ENCODE results near the gene PIK3R3. TPM values are rescaled to one million over a fixed set of nuclear protein-coding genes. Genes with fewer than 3 reads are reported as not detected.

PIK3R3 gene
- total RNA-seq, 1 experiment from 2014 or later = 12.4 TPM

DNA sequence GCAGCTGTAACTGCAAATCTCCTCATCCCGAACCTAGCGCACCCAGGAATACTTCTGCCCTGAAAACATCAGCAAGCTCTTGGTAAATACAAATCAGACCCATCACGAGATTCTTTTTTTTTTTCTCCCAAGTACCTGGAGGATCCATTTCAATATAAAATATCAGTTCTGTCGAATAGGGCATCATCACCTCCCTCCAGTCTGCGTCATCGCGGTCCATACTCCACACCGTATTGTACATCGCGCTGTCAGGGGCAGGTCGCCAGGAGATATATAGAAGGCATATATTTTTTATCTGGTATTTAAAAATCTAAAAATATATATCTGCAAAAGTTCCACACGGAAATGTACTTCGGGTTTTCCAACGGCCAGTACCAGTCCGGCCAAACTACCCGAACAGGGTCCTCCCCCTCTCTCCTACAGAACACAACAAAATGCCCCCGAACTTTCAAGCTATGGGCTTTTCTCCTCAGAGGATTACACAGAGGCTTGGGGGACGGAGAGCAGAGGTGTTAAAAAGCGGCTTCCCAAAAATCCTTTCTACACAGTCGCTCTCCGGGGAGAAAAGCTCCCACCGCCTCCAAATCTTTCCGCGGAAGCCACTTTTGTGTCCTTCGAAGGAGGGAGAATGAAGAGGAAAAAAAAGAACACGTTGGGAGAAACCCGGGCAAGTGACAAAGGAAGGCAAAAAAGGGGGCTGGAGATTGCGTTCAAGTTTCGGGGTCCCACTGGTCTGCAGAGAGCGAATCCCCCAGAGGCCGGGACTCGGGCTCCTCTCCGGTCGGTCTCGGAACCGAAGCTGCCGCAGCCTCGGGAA is 509 bp downstream of the PIK3R3 start:
- Histone ChIP-seq H2BK5ac (ENCODE audit: insufficient read length, low read length) (no peak overlapping the region), H2BK20ac (ENCODE audit: low read depth, low read length, poor library complexity, severe bottlenecking) (no peak overlapping the region), H3K27ac (ENCODE audit: insufficient read length, low read depth, low read length) (peak overlapping the region; percentile 92), H3K79me2 (ENCODE audit: insufficient read depth, low read length) (no peaks in the 10 kb centered on the region; the same call in 1 of the 2 replicates), H3K9me3 (ENCODE audit: control insufficient read depth, low read depth, low read length) (no peaks in the 10 kb centered on the region), H2BK120ac (ENCODE audit: low read depth, low read length, poor library complexity, severe bottlenecking) (no peak overlapping the region), H3K56ac (ENCODE audit: insufficient read length, low read depth, low read length) (no peak overlapping the region), H4K20me1 (ENCODE audit: control insufficient read depth, insufficient read depth, insufficient read length) (no peaks in the 10 kb centered on the region), H3K4me2 (ENCODE audit: insufficient read depth, insufficient read length, low read length) (peak overlapping the region; percentile 95), H3K23me2 (ENCODE audit: insufficient read length, low read depth, low read length, poor library complexity, severe bottlenecking) (peaks cover 15% of the 10 kb centered on the region), H4K8ac (replicated peaks; ENCODE audit: insufficient read length, low read depth, low read length) (no peak overlapping the region), H3K18ac (ENCODE audit: insufficient read length, low read depth, low read length) (peak overlapping the region; percentile 20), H2BK15ac (ENCODE audit: low read depth, low read length) (no peak overlapping the region), H4K5ac (ENCODE audit: insufficient read length, low read depth, low read length) (no peak overlapping the region), H3K4ac (ENCODE audit: low read depth, low read length) (no peak overlapping the region; the same call in 1 of the 2 replicates), H4K91ac (ENCODE audit: insufficient read length, low read depth, low read length) (no peak overlapping the region), H3K4me1 (ENCODE audit: insufficient read depth, low read length) (peaks cover 6% of the 10 kb centered on the region; the same call in 1 of the 2 replicates), H3T11ph (ENCODE audit: low read length) (no peak overlapping the region), H3K23ac (ENCODE audit: insufficient read length, low read depth, low read length) (no peak overlapping the region), H3K27me3 (ENCODE audit: insufficient read depth, low read length) (no peaks in the 10 kb centered on the region; the same call in 1 of the 2 replicates), H3K14ac (ENCODE audit: insufficient read depth, low read length) (peak overlapping the region; percentile 31; the same call in 1 of the 2 replicates), H2AFZ (ENCODE audit: low read length) (no peak overlapping the region), H2AK5ac (ENCODE audit: insufficient read length, low read length) (no peak overlapping the region), H3K79me1 (ENCODE audit: insufficient read depth, low read depth, low read length, poor library complexity, severe bottlenecking) (no peaks in the 10 kb centered on the region), H2BK12ac (ENCODE audit: insufficient read length, low read depth, low read length) (no peak overlapping the region), H3K9ac (ENCODE audit: extremely low read depth, insufficient read length, low read length) (peak overlapping the region; percentile 65)
- peaks cover 30 to 34% of the 10 kb centered on the region in 2 experiments for H3K4me1 Mint-ChIP-seq
- peak overlapping the region; percentile 75 to 90 for H3K4me3 Mint-ChIP-seq
- DNase-seq = no peak
- H3K9me3 Mint-ChIP-seq = peaks cover 0 to 3% of the 10 kb centered on the region in 2 experiments; a peak in 1 of 5 replicates
- WGBS (ENCODE audit: extremely low coverage, insufficient read length, low lambda C conversion rate) = no CpG with 5 or more reads among the region's 38 CpGs
- TF ChIP-seq CTCF (conservative IDR thresholded peaks at IDR 0.05) = no peak
- peak overlapping the region; percentile 100 for H3K27ac Mint-ChIP-seq
- peaks cover 13% of the 10 kb centered on the region for H3K27me3 Mint-ChIP-seq (ENCODE audit: low read depth)
- H3K36me3 Mint-ChIP-seq (ENCODE audit: insufficient read depth in 1 of 3, low read depth in 3 of 3) = no peaks in the 10 kb centered on the region; a peak in 1 of 7 replicates

All from H9 (cell line).